Hematopoietic multipotent progenitor cell treated with erythropoietin and hydrocortisone succinate and interleukin-3 and kit ligand, for 17 days (in vitro differentiated cells): ENCODE results near the gene TMEM253.

Source experiments
- DNase-seq: peaks from one replicate; pipeline ENCODE4 v3.0.0-alpha.2; 2015; ENCODE audit warnings: low spot score

Gene TMEM253

GRCh38 chr14:21105095-21105494 lies 4.2 kb downstream of the TMEM253 start:
- no peak for DNase-seq

- no peak for DNase-seq
Measured at GRCh38 chr14:21106176-21106497, 5.3 kb downstream of the TMEM253 start.

DNA sequence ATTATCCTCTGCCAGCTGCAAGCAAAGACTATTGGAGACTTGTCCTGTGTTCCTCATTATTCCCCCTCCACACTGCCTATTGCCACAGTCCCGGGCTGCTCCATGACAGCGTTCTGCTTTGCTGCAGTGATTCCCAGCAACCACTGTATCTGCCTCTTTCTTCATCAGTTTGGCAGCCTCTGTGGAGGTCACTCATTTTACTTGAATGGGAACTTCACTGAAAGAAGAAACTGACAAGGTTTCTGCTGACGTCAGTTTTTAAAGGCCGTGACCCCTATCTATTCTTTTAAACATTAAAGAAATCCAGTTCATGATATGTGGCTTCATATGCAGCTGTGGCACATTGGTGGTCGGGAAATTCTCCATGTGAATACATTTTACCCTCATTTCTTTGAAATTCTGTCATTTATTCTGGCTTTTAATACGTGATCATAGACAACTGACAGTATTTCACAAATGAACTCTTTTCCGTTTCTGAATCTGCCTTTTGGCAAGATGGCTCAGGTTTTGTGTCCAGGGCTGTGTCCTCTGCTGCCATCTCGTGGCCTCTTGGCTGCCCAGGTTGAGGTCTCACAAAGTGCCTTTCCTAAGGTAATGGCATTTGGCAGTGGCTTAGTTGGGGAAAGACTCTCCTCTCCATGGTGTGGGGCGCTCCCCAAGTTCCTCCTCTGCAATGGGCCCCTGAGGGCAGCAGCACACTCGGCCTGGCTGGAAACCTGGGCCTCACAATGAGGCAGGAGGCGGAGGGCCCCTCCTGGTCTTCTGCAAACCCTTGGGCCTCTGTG lies 5.8 kb downstream of the TMEM253 start:
- peak; percentile 79 for DNase-seq

GRCh38 chr14:21107283-21107800 lies 6.5 kb downstream of the TMEM253 start:
- no peak for DNase-seq

GRCh38 chr14:21108791-21109190 lies 7.9 kb downstream of the TMEM253 start:
- no peak for DNase-seq

GRCh38 chr14:21109377-21110138 lies 8.7 kb downstream of the TMEM253 start:
- DNase-seq: no peak

- no peak for DNase-seq
Measured at GRCh38 chr14:21112255-21112654, 11.4 kb downstream of the TMEM253 start.

DNA sequence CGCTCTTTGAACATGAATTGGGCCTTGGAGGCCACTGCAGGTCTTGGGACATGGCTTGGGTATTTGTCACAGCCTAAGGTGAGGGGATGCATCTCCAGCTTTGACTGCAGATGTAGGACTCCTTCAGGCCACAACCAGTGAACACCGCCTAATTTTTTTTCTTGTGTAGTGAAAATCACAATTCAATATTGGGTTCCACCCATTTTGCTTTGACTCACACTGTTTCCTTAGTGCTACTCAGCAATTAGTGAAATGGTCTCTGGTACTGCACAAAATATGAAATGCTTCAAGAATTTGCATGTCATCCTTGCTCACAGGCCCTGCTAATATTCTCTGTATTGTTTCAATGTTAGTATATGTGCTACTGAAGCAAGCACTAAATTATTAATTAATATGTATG lies 12.5 kb downstream of the TMEM253 start:
- DNase-seq: no peak

GRCh38 chr14:21118933-21119332 lies 18.1 kb downstream of the TMEM253 start:
- DNase-seq: no peak

GRCh38 chr14:21120686-21121085 lies 19.8 kb downstream of the TMEM253 start:
- DNase-seq: no peak

- no peak for DNase-seq
Measured at GRCh38 chr14:21121122-21121521, 20.3 kb downstream of the TMEM253 start.

GRCh38 chr14:21123429-21123828 lies 22.6 kb downstream of the TMEM253 start:
- DNase-seq: no peak

- no peak for DNase-seq
Measured at GRCh38 chr14:21133901-21134300, 33.0 kb downstream of the TMEM253 start.

- peak; percentile 12 for DNase-seq
Measured at GRCh38 chr14:21136024-21136423, 35.2 kb downstream of the TMEM253 start.

DNA sequence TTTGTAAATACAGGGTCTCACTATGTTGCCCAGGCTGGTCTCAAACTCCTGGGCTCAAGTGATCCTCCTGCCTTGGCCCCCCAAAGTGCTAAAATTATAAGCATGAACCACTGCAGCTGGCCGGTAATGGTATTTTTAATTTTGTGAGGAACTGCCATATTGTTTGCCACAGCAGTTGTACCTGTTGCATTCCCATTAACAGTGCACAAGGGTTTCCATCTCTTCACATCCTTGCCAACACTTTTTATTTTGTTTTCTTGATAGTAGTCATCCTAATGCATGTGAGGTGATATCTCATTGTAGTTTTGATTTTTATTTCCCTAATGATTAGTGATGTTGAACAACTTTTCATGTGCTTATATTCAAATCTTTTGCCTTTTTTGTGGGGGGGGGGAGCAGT lies 41.5 kb downstream of the TMEM253 start:
- no peak for DNase-seq

GRCh38 chr14:21145437-21145836 lies 44.6 kb downstream of the TMEM253 start:
- DNase-seq: no peak

GRCh38 chr14:21149641-21150367 lies 48.9 kb downstream of the TMEM253 start:
- no peak for DNase-seq
